DOHH2 (cell line): ENCODE data around the gene ATL3.
A peak's percentile ranks its signal among the peaks of the same experiment; 100 is the strongest.
"Not testable (repeated sequence)": the region's sequence is repeated elsewhere in the genome, so short reads cannot be mapped to it uniquely, and the experiment has no call there.

Source experiments
- H3F3A ChIP-seq: fragments of 200-600 bp; sonication (generic), shearing (Covaris generic); 2 replicates; pipeline ENCODE4 v1.6.0; 2016; ENCODE audit warnings: antibody characterized with exemption, mild to moderate bottlenecking; ENCODE audit not compliant: control insufficient read depth, insufficient read depth
- H3K27ac ChIP-seq: fragments of 200-600 bp; sonication (generic); 2 replicates; pipeline ENCODE4 v1.5.1; 2014; ENCODE audit warnings: low read depth, mild to moderate bottlenecking, low read length, moderate library complexity
- H3K27me3 ChIP-seq: fragments of 200-600 bp; sonication (generic); 2 replicates; pipeline ENCODE4 v1.6.1; 2014; ENCODE audit warnings: mild to moderate bottlenecking, low read length, mixed read lengths; ENCODE audit not compliant: control insufficient read depth
- H3K36me3 ChIP-seq: fragments of 200-600 bp; sonication (generic); 2 replicates; pipeline ENCODE4 v1.6.1; 2014; ENCODE audit warnings: mild to moderate bottlenecking, low read length, moderate library complexity, mixed read lengths; ENCODE audit not compliant: control insufficient read depth
- H3K4me1 ChIP-seq: fragments of 200-600 bp; sonication (generic); 2 replicates; pipeline ENCODE4 v1.6.1; 2014; ENCODE audit warnings: mild to moderate bottlenecking, low read length, mixed read lengths; ENCODE audit not compliant: control insufficient read depth
- H3K4me2 ChIP-seq: fragments of 200-600 bp; sonication (generic); 2 replicates; pipeline ENCODE4 v1.6.0; 2014; ENCODE audit warnings: mild to moderate bottlenecking, low read length, moderate library complexity
- H3K4me3 ChIP-seq: fragments of 200-600 bp; sonication (generic); 2 replicates; pipeline ENCODE4 v1.5.1; 2014; ENCODE audit warnings: mild to moderate bottlenecking, low read length, mixed read lengths
- H3K79me2 ChIP-seq: fragments of 200-600 bp; sonication (generic); 2 replicates; pipeline ENCODE4 v1.6.1; 2014; ENCODE audit warnings: mild to moderate bottlenecking, low read length, mixed read lengths; ENCODE audit not compliant: control insufficient read depth
- H3K9me2 ChIP-seq: fragments of 200-600 bp; sonication (generic); replicated peaks from 2 replicates; pipeline ENCODE4 v1.6.1; 2014; ENCODE audit warnings: mild to moderate bottlenecking, low read length, mixed read lengths; ENCODE audit not compliant: control insufficient read depth
- H3K9me3 ChIP-seq: fragments of 200-600 bp; sonication (generic); 2 replicates; pipeline ENCODE4 v1.6.1; 2014; ENCODE audit warnings: antibody characterized with exemption, low read length, mixed read lengths; ENCODE audit not compliant: control insufficient read depth, insufficient read depth
- H4K20me1 ChIP-seq: fragments of 200-600 bp; sonication (generic); 2 replicates; pipeline ENCODE4 v1.6.0; 2014; ENCODE audit warnings: low read depth, mild to moderate bottlenecking, antibody characterized with exemption, low read length, moderate library complexity; ENCODE audit not compliant: control insufficient read depth, insufficient read depth
- EZH2phosphoT487 ChIP-seq: fragments of 200-600 bp; sonication (generic); IDR thresholded peaks from 2 replicates; pipeline ENCODE4 v1.6.1; 2017; ENCODE audit warnings: borderline replicate concordance, mild to moderate bottlenecking, antibody characterized with exemption, low read length, moderate library complexity, mixed read lengths
- TF ChIP-seq, protein P1 (sequence below): fragments of 200-600 bp; sonication (generic); IDR thresholded peaks from one replicate; pipeline ENCODE4 v1.5.1; 2014; ENCODE audit warnings: antibody characterized with exemption, mild to moderate bottlenecking, low read depth, low read length; ENCODE audit not compliant: poor library complexity, severe bottlenecking

Gene ATL3

DNA sequence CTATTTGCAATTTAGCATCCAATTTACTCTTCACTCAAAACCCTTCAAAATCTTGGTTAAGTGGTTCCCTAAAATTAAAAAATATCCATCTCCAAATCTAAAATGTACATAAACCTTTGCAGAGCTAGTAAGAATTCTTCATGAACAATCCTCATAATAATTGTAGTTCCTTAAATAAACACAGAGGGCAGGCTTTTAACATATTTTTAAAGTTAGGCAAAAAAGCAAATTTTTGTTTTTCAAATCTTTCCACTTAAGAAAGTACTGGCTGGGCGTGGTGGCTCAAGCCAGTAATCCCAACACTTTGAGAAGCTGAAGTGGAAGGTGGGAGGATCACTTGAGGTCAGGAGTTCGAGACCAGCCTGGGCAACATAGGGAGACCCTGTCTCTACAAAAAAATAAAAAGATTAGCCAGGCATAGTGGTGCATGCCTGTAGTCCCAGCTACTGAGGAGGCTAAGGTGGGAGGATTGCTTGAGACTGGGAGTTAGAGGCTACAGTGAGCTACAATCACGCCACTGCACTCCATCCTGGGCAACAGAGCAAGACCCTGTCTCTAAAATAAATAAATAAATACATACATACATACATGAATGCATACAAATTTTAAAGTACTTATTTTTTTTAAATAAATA lies 31.9 kb downstream of the ATL3 start:
- Histone ChIP-seq H3K9me3 (no peaks in the 10 kb centered on the region), H3K27me3 (no peaks in the 10 kb centered on the region), H3K79me2 (no peaks in the 10 kb centered on the region), H3K27ac (no peak overlapping the region), H3F3A (no peaks in the 10 kb centered on the region), H4K20me1 (no peaks in the 10 kb centered on the region), H3K4me3 (no peak overlapping the region), H3K4me1 (no peaks in the 10 kb centered on the region), H3K36me3 (peaks cover 26% of the 10 kb centered on the region), H3K4me2 (no peak overlapping the region), H3K9me2 (no peaks in the 10 kb centered on the region)
- TF ChIP-seq, protein P1, sequence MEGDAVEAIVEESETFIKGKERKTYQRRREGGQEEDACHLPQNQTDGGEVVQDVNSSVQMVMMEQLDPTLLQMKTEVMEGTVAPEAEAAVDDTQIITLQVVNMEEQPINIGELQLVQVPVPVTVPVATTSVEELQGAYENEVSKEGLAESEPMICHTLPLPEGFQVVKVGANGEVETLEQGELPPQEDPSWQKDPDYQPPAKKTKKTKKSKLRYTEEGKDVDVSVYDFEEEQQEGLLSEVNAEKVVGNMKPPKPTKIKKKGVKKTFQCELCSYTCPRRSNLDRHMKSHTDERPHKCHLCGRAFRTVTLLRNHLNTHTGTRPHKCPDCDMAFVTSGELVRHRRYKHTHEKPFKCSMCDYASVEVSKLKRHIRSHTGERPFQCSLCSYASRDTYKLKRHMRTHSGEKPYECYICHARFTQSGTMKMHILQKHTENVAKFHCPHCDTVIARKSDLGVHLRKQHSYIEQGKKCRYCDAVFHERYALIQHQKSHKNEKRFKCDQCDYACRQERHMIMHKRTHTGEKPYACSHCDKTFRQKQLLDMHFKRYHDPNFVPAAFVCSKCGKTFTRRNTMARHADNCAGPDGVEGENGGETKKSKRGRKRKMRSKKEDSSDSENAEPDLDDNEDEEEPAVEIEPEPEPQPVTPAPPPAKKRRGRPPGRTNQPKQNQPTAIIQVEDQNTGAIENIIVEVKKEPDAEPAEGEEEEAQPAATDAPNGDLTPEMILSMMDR: peak; percentile 62
- no peak for TF ChIP-seq EZH2phosphoT487

DNA sequence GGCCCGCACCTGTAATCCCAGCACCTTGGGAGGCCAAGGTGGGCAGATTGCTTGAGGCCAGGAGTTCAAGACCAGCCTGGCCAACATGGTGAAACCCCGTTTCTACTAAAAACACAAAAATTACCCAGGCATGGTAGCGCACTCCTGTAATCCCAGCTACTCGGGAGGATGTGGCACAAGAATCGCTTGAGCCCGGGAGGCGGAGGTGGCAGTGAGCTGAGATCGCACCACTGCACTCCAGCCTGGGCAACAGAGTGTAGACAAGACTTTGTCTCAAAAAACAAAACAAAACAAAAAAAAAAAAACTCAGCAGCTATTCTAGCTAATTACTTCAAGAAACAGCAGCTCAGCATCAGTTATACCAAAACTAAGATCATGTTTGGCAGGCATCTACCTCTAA lies 32.7 kb downstream of the ATL3 start:
- not testable (repeated sequence) for H3K4me1 ChIP-seq, H3K27me3 ChIP-seq, H3K4me3 ChIP-seq, H3K79me2 ChIP-seq, H3F3A ChIP-seq, H3K27ac ChIP-seq, H3K4me2 ChIP-seq, H3K9me2 ChIP-seq, H3K9me3 ChIP-seq, H4K20me1 ChIP-seq
- H3K36me3 ChIP-seq: peaks cover 24% of the 10 kb centered on the region

DNA sequence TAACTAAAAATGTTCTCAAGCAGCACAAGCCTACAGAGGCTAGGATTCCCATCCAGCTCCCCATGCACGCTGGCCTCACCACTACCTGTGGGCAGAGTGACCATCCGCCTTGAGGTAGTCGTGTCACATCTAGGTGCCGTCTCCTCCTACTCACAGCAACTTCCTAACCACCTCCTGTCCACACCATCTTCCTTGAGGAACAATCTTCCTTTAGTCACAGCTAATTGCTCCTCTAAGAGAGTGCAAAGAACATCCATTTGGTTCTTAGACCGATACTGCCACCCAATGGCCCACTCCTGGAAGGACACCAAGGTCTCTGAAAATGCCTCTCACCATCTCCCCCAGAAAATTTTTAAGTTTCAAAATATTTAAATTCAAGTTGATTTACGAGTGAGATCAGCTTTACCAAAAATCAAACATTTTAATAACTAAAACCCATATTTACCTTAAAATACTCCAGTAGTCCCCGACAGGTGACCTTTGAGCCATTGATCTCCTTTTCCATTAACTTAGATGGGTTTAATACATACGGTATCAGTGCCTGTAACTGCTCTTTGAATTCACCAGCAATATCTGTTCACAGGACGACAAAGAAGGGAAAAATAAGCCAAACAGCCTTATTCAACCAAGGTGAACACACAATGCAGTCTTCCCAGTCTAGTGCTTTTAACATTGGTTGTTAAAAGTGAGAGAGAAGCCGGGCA lies 35.3 kb downstream of the ATL3 start:
- Histone ChIP-seq H3K27ac (no peak overlapping the region), H3K27me3 (no peaks in the 10 kb centered on the region), H3K79me2 (no peaks in the 10 kb centered on the region), H3K9me3 (no peaks in the 10 kb centered on the region), H4K20me1 (no peaks in the 10 kb centered on the region), H3K9me2 (no peaks in the 10 kb centered on the region), H3K36me3 (peaks cover 21% of the 10 kb centered on the region), H3K4me2 (no peak overlapping the region), H3K4me1 (no peaks in the 10 kb centered on the region), H3K4me3 (no peak overlapping the region), H3F3A (no peaks in the 10 kb centered on the region)
- TF ChIP-seq EZH2phosphoT487: no peak
- TF ChIP-seq, protein P1: peak; percentile 75

DNA sequence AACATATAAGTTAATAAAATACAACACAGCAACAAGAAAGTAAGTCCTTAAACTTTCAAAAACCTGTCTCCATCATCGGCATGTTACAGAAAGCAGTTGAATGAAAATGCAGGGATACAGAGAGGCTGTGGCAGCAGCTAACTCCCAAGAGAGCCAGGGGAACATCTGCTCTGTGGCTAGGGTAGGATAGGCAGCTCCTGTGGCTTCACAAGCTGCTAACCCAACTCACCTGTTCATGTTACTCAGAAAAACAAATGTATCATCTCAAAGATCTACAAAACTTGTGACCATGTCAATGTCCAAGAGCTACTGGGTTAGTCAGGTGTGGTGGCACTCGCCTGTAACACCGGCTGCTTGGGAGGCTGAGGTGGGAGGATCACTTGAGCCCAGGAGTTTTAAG lies 41.8 kb downstream of the ATL3 start:
- H3K79me2 ChIP-seq: no peaks in the 10 kb centered on the region
- no peak overlapping the region for H3K4me2 ChIP-seq
- H3K9me2 ChIP-seq: no peaks in the 10 kb centered on the region
- H3K27me3 ChIP-seq: no peaks in the 10 kb centered on the region
- H3F3A ChIP-seq: no peaks in the 10 kb centered on the region
- no peaks in the 10 kb centered on the region for H3K4me1 ChIP-seq
- no peak overlapping the region for H3K27ac ChIP-seq
- H4K20me1 ChIP-seq: no peaks in the 10 kb centered on the region
- TF ChIP-seq EZH2phosphoT487: no peak
- TF ChIP-seq, protein P1: no peak
- no peaks in the 10 kb centered on the region for H3K9me3 ChIP-seq
- peaks cover 24% of the 10 kb centered on the region for H3K36me3 ChIP-seq
- H3K4me3 ChIP-seq: no peak overlapping the region
